Activated CD4-positive, alpha-beta memory T cell treated with anti-CD3 and anti-CD28 coated beads, Interleukin-2, amount 10 ng/mL, durations not matched to agents 7 days and 5 days (primary cell): ENCODE results near the gene PIGH. TPM values are rescaled to one million over a fixed set of nuclear protein-coding genes. Genes with fewer than 3 reads are reported as not detected.

Experiments
- total RNA-seq, 2 experiments: library from RNA; stranded (reverse); gene quantifications; one replicate each; pipeline ENCODE4 v1.2.3, GENCODE V29; 2021

PIGH gene
- total RNA-seq, 2 experiments from 2014 or later, result 15.7 to 16.4 TPM

Other genes with a start within 250 kb of the PIGH start
- gene ATP6V1D, start 240.5 kb downstream of the PIGH start, total RNA-seq, result 10 to 100 TPM; 46.7 to 48.2 TPM
- gene EIF2S1, start 239.9 kb downstream of the PIGH start, total RNA-seq, result 100 to 1,000 TPM; 120 to 129 TPM
- under 1 TPM in 1 of 2 experiments, not detected in 1; 0.43 TPM for gene PLEK2, start 188.1 kb downstream of the PIGH start, total RNA-seq
- 10 to 100 TPM; 10.4 to 13.3 TPM for gene TMEM229B, start 111.5 kb downstream of the PIGH start, total RNA-seq
- under 1 TPM; 0.53 to 0.63 TPM for gene PLEKHH1, start 67.0 kb downstream of the PIGH start, total RNA-seq
- 1 to 10 TPM; 6.8 to 7.7 TPM for gene ARG2, start 19.7 kb upstream of the PIGH start, total RNA-seq
- gene VTI1B, start 74.4 kb upstream of the PIGH start, total RNA-seq, result 10 to 100 TPM; 73.3 to 77.3 TPM
- 10 to 100 TPM; 56.6 to 60.4 TPM for gene RDH11, start 95.5 kb upstream of the PIGH start, total RNA-seq
- gene RDH12, start 101.6 kb upstream of the PIGH start, total RNA-seq, result not detected
- gene ZFYVE26, start 216.3 kb upstream of the PIGH start, total RNA-seq, result 10 to 100 TPM; 20.8 to 21.4 TPM
- gene RAD51B, start 219.5 kb upstream of the PIGH start, total RNA-seq, result 10 to 100 TPM; 33.1 to 40.8 TPM